Nephron (organoid): ENCODE measurements around the gene RXYLT1.

Source experiments
- H3K27ac Mint-ChIP-seq, 3 experiments: 2 replicates each; pipeline ENCODE4 v1.8.0; 2020; ENCODE audit warnings: mixed read lengths in 3 of 3, mild to moderate bottlenecking in 2 of 3, moderate library complexity in 1 of 3
- H3K27me3 Mint-ChIP-seq: 2 replicates; pipeline ENCODE4 v1.8.0; 2021; ENCODE audit warnings: low read depth, mild to moderate bottlenecking, moderate library complexity, mixed read lengths
- H3K36me3 Mint-ChIP-seq: 2 replicates; pipeline ENCODE4 v1.8.0; 2020; ENCODE audit warnings: low read depth, mixed read lengths
- H3K4me1 Mint-ChIP-seq: 2 replicates; pipeline ENCODE4 v1.8.0; 2020; ENCODE audit warnings: mixed read lengths
- H3K4me3 Mint-ChIP-seq, 3 experiments: 2 replicates each; pipeline ENCODE4 v1.8.0; 2020; ENCODE audit warnings: mild to moderate bottlenecking in 3 of 3, mixed read lengths in 3 of 3, moderate library complexity in 2 of 3
- H3K9me3 Mint-ChIP-seq: 2 replicates; pipeline ENCODE4 v1.8.0; 2020; ENCODE audit warnings: mixed read lengths
- TF ChIP-seq, protein P1 (sequence below), 3 experiments: fragments of 200-600 bp; sonication (generic); IDR thresholded peaks; one replicate each; pipeline ENCODE4 v1.5.0; 2021; ENCODE audit warnings: antibody characterized with exemption in 3 of 3; ENCODE audit not compliant: unreplicated experiment in 3 of 3

RXYLT1 gene

GRCh38 chr12:63777340-63777739 lies 2.4 kb upstream of the RXYLT1 start:
- Mint-ChIP-seq H3K27me3 (no peaks in the 10 kb centered on the region), H3K4me3 (peak overlapping the region in 1 of 3 experiments; percentile 36), H3K9me3 (no peaks in the 10 kb centered on the region), H3K27ac (no peak overlapping the region), H3K4me1 (peaks cover 16% of the 10 kb centered on the region), H3K36me3 (peaks cover under 1% of the 10 kb centered on the region)
- TF ChIP-seq, protein P1, sequence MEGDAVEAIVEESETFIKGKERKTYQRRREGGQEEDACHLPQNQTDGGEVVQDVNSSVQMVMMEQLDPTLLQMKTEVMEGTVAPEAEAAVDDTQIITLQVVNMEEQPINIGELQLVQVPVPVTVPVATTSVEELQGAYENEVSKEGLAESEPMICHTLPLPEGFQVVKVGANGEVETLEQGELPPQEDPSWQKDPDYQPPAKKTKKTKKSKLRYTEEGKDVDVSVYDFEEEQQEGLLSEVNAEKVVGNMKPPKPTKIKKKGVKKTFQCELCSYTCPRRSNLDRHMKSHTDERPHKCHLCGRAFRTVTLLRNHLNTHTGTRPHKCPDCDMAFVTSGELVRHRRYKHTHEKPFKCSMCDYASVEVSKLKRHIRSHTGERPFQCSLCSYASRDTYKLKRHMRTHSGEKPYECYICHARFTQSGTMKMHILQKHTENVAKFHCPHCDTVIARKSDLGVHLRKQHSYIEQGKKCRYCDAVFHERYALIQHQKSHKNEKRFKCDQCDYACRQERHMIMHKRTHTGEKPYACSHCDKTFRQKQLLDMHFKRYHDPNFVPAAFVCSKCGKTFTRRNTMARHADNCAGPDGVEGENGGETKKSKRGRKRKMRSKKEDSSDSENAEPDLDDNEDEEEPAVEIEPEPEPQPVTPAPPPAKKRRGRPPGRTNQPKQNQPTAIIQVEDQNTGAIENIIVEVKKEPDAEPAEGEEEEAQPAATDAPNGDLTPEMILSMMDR (IDR thresholded peaks at IDR 0.05; ENCODE audit: unreplicated experiment in 3 of 3) = no peak

DNA sequence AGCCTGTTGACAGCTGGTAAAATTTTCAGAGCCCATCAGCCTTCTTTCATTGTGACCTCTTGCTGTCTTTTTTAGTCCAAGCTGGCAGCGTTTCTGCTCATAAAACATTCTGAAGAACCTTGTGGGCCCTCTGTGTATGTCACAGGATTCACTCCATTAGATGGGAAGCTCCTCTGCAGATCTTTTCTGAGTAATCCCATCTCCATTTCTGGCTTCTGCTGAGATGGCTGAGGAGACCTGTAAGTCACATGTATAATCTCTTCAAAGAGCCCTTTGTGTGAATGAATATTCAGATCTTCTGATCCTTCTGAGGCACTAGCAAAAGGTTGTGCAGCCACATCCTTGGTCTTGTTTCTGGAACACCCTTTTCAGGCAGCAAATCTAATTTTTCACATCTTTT lies 2.8 kb downstream of the RXYLT1 start:
- H3K4me3 Mint-ChIP-seq = peak overlapping the region; percentile 12 to 75 (median 44)
- H3K27ac Mint-ChIP-seq = peak overlapping the region in 1 of 3 experiments; percentile 59
- TF ChIP-seq, protein P1 (IDR thresholded peaks at IDR 0.05; ENCODE audit: unreplicated experiment in 3 of 3) = no peak
- no peaks in the 10 kb centered on the region for H3K27me3 Mint-ChIP-seq
- no peaks in the 10 kb centered on the region for H3K9me3 Mint-ChIP-seq
- H3K36me3 Mint-ChIP-seq = peaks cover 36% of the 10 kb centered on the region
- H3K4me1 Mint-ChIP-seq = peaks cover 22% of the 10 kb centered on the region

- Mint-ChIP-seq H3K36me3 (peaks cover 75% of the 10 kb centered on the region), H3K9me3 (no peaks in the 10 kb centered on the region), H3K4me1 (peaks cover 12% of the 10 kb centered on the region), H3K4me3 (no peak overlapping the region), H3K27me3 (no peaks in the 10 kb centered on the region), H3K27ac (no peak overlapping the region)
- TF ChIP-seq, protein P1 (IDR thresholded peaks at IDR 0.05; ENCODE audit: unreplicated experiment in 3 of 3) = no peak
Measured at GRCh38 chr12:63787306-63787705, 7.6 kb downstream of the RXYLT1 start.

GRCh38 chr12:63790608-63790945 lies 10.9 kb downstream of the RXYLT1 start:
- TF ChIP-seq, protein P1 (IDR thresholded peaks at IDR 0.05; ENCODE audit: unreplicated experiment in 3 of 3) = no peak
- Mint-ChIP-seq H3K4me1 (peaks cover 7% of the 10 kb centered on the region), H3K27ac (no peak overlapping the region), H3K4me3 (no peak overlapping the region), H3K36me3 (peaks cover 51% of the 10 kb centered on the region), H3K27me3 (no peaks in the 10 kb centered on the region), H3K9me3 (no peaks in the 10 kb centered on the region)

DNA sequence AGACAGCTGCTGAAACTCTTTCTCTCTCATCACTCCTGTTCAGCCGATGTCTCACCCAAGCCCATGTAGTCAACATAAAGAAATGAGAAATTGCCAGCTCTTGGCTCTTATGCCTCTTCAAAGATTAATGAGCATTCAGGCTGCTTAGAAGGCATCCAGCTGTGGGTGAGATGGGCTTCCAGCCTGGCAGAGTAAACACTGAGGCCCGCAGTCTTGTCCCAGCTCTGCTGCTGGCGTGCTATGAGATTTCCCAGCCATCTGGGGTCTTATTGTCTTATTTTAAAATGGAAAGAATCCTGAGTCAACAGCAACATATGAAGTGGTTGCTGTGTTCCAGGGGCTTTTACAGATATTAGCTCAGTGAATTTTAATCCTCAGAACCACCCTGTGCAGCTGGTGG lies 12.6 kb downstream of the RXYLT1 start:
- Mint-ChIP-seq H3K27ac (no peak overlapping the region), H3K4me1 (peaks cover 7% of the 10 kb centered on the region), H3K9me3 (no peaks in the 10 kb centered on the region), H3K27me3 (no peaks in the 10 kb centered on the region), H3K4me3 (no peak overlapping the region), H3K36me3 (peaks cover 42% of the 10 kb centered on the region)
- TF ChIP-seq, protein P1 (IDR thresholded peaks at IDR 0.05; ENCODE audit: unreplicated experiment in 3 of 3) = no peak

GRCh38 chr12:63795032-63795687 lies 15.5 kb downstream of the RXYLT1 start:
- Mint-ChIP-seq H3K4me1 (peaks cover 7% of the 10 kb centered on the region), H3K9me3 (no peaks in the 10 kb centered on the region), H3K4me3 (no peak overlapping the region), H3K27me3 (no peaks in the 10 kb centered on the region), H3K36me3 (peaks cover 16% of the 10 kb centered on the region), H3K27ac (no peak overlapping the region)
- TF ChIP-seq, protein P1 (IDR thresholded peaks at IDR 0.05; ENCODE audit: unreplicated experiment in 3 of 3) = no peak
